Measurements from ENCODE around the gene SLC35F4. TPM values are rescaled to one million over a fixed set of nuclear protein-coding genes. Genes with fewer than 3 reads are reported as not detected.

Gene SLC35F4
- total and polyA plus RNA-seq, 2 of the 8 experiments (the other 6 are each of a cell fraction or from before 2014, with no cell fraction given) = not detected

GRCh38 chr14:57578801-57579200 lies 287.1 kb downstream of the SLC35F4 start:
- Histone ChIP-seq H2BK5ac (ENCODE audit: low read depth, low read length) (no peak overlapping the region), H3K4me2 (ENCODE audit: insufficient read depth in 1 of 2, low read depth in 2 of 2, low read length in 2 of 2) (no peak overlapping the region), H3K4me1 (replicated peaks in 1 of 4; ENCODE audit: control insufficient read depth in 3 of 4, insufficient read depth in 4 of 4, low read length in 3 of 4) (peaks cover 0 to 4% (median 1%) of the 10 kb centered on the region in 4 experiments; a peak in 2 of 7 replicates), H2BK12ac (ENCODE audit: low read depth, low read length) (no peak overlapping the region), H4K91ac (replicated peaks; ENCODE audit: insufficient read length, low read length) (no peak overlapping the region), H3K79me2 (ENCODE audit: control insufficient read depth in 1 of 2, insufficient read depth in 2 of 2, low read length in 2 of 2) (no peaks in the 10 kb centered on the region), H4K20me1 (replicated peaks in 1 of 2; ENCODE audit: control insufficient read depth in 1 of 2, insufficient read depth in 2 of 2, low read length in 2 of 2) (no peaks in the 10 kb centered on the region), H3K79me1 (ENCODE audit: low read depth, low read length) (no peaks in the 10 kb centered on the region), H3K18ac (ENCODE audit: extremely low read depth, low read length) (no peak overlapping the region), H3K9me3 (ENCODE audit: insufficient read depth in 2 of 2, low read depth in 1 of 2, low read length in 1 of 2) (no peaks in the 10 kb centered on the region), H3K23me2 (ENCODE audit: low read depth, low read length) (no peaks in the 10 kb centered on the region), H4K5ac (ENCODE audit: insufficient read length, low read depth, low read length) (no peak overlapping the region), H2BK15ac (ENCODE audit: low read length) (no peak overlapping the region), H3K4ac (replicated peaks; ENCODE audit: insufficient read length, low read depth, low read length) (no peak overlapping the region), H3K4me3 (ENCODE audit: extremely low read depth in 1 of 4, insufficient read depth in 2 of 4, low read depth in 3 of 4, low read length in 4 of 4) (no peak overlapping the region), H3K56ac (replicated peaks; ENCODE audit: insufficient read length, low read depth, low read length) (no peak overlapping the region), H3K23ac (ENCODE audit: insufficient read length) (no peak overlapping the region), H3K27ac (ENCODE audit: low read depth, low read length) (no peak overlapping the region), H3K9ac (replicated peaks in 1 of 4; ENCODE audit: extremely low read depth in 1 of 4, low read depth in 3 of 4, low read length in 3 of 4) (no peak overlapping the region), H2AFZ (ENCODE audit: low read length) (no peak overlapping the region), H2AK5ac (ENCODE audit: low read depth, low read length) (no peak overlapping the region), H2BK20ac (ENCODE audit: low read length) (no peak overlapping the region), H4K8ac (ENCODE audit: extremely low read depth, insufficient read depth, low read length) (no peak overlapping the region), H2BK120ac (replicated peaks; ENCODE audit: low read depth, low read length) (no peak overlapping the region), H3K36me3 (ENCODE audit: control insufficient read depth in 2 of 4, insufficient read depth in 4 of 4, low read length in 3 of 4) (no peaks in the 10 kb centered on the region), H3K14ac (ENCODE audit: insufficient read length) (no peak overlapping the region), H3K27me3 (replicated peaks in 1 of 4; ENCODE audit: control insufficient read depth in 3 of 4, extremely low read depth in 1 of 4, insufficient read depth in 3 of 4, low read length in 3 of 4) (peaks cover 0 to 2% (median 0%) of the 10 kb centered on the region in 4 experiments; a peak in 1 of 7 replicates)
- POLR2A ChIA-PET (ENCODE audit: partially characterized antibody) = no interaction called here
- CTCF ChIA-PET (ENCODE audit: partially characterized antibody) = interaction anchor here (0.5 to 1.2 kb wide), 2 partner anchors 59 to 62 kb away, joined by 3 read pairs; no protein-coding TSS in a partner anchor
- FAIRE-seq (no peak), DNase-seq (ENCODE audit: low read depth in 1 of 2, low spot score in 2 of 2) (no peak)
- 68% methylated on average over 4 of the region's 4 CpGs; no CpG with 5 or more reads in 1 of the 2 experiments for WGBS, 2 experiments (ENCODE audit: extremely low coverage in 1 of 2, insufficient coverage in 1 of 2, insufficient read length in 1 of 2, insufficient replicate concordance in 2 of 2, low coverage in 1 of 2, low lambda C conversion rate in 2 of 2, missing lambda C conversion rate in 1 of 2)
- no peak for TF ChIP-seq GABPA (IDR thresholded peaks at IDR 0.05; ENCODE audit: borderline replicate concordance, insufficient read depth, low read length)
- no peak for TF ChIP-seq KDM4A (IDR thresholded peaks at IDR 0.05; ENCODE audit: low read depth, low read length, severe bottlenecking)
- TF ChIP-seq EP300 (IDR thresholded peaks at IDR 0.05; ENCODE audit: borderline replicate concordance in 1 of 2, low read depth in 2 of 2, low read length in 2 of 2) = no peak
- TF ChIP-seq CBX5 (IDR thresholded peaks at IDR 0.05; ENCODE audit: low read depth, low read length) = no peak
- TF ChIP-seq SAP30 (IDR thresholded peaks at IDR 0.05; ENCODE audit: insufficient read depth, insufficient replicate concordance, low read length) = no peak
- TF ChIP-seq SP1 (IDR thresholded peaks at IDR 0.05; ENCODE audit: low read depth, low read length) = no peak
- TF ChIP-seq GTF2F1 (IDR thresholded peaks at IDR 0.05; ENCODE audit: borderline replicate concordance, low read depth, low read length) = no peak
- no peak for TF ChIP-seq CTBP2 (IDR thresholded peaks at IDR 0.05; ENCODE audit: borderline replicate concordance, insufficient read depth, insufficient read length, low read length)
- TF ChIP-seq TAF7 (optimal IDR thresholded peaks at IDR 0.05; ENCODE audit: borderline replicate concordance, low read depth, low read length) = no peak
- no peak for TF ChIP-seq RFX5 (IDR thresholded peaks at IDR 0.05; ENCODE audit: borderline replicate concordance, low read depth, low read length)
- TF ChIP-seq TCF12 (IDR thresholded peaks at IDR 0.05; ENCODE audit: low read depth, low read length) = no peak
- no peak for TF ChIP-seq BCL11A (IDR thresholded peaks at IDR 0.05; ENCODE audit: low read depth in 2 of 2, low read length in 2 of 2)
- TF ChIP-seq SIN3A (conservative IDR thresholded peaks at IDR 0.05 in 1 of 2, IDR thresholded peaks at IDR 0.05 in 1 of 2; ENCODE audit: low read depth in 1 of 2, low read length in 2 of 2) = no peak
